ENCODE measurements around the gene INTS6.

Gene INTS6

GRCh38 chr13:51361106-51361505 is 91.7 kb downstream of the INTS6 start:
- intact Hi-C loops (cut with DNase I): no loop called here
- no peak for DNase-seq

GRCh38 chr13:51360489-51360888 is 92.3 kb downstream of the INTS6 start:
- intact Hi-C loops (cut with DNase I): no loop called here
- DNase-seq: no peak

- intact Hi-C loops (cut with DNase I): no loop called here
- no peak for DNase-seq
Observed at GRCh38 chr13:51359352-51359751, 93.5 kb downstream of the INTS6 start.

- no peak for DNase-seq
Observed at GRCh38 chr13:51357928-51358595, 94.8 kb downstream of the INTS6 start.

GRCh38 chr13:51355217-51355616 is 97.6 kb downstream of the INTS6 start:
- intact Hi-C loops (cut with DNase I): no loop called here
- no peak for DNase-seq

More at GRCh38 chr13:51357928-51358595, 94.8 kb downstream of the INTS6 start:
- intact Hi-C loops (cut with DNase I): no loop called here

- DNase-seq: no peak
- intact Hi-C loops (cut with DNase I): no loop called here
Observed at GRCh38 chr13:51349016-51349415, 103.8 kb downstream of the INTS6 start.

- no peak for DNase-seq
- intact Hi-C loops (cut with DNase I): no loop called here
Observed at GRCh38 chr13:51348069-51348967, 104.5 kb downstream of the INTS6 start.

- no peak for DNase-seq
- intact Hi-C loops (cut with DNase I): no loop called here
Observed at GRCh38 chr13:51347099-51347498, 105.7 kb downstream of the INTS6 start.

- intact Hi-C loops (cut with DNase I): no loop called here
- DNase-seq: no peak
Observed at GRCh38 chr13:51346397-51346796, 106.4 kb downstream of the INTS6 start.

- intact Hi-C loops (cut with DNase I): no loop called here
Observed at GRCh38 chr13:51343475-51343874, 109.4 kb downstream of the INTS6 start.

GRCh38 chr13:51342706-51343105 is 110.1 kb downstream of the INTS6 start:
- intact Hi-C loops (cut with DNase I): no loop called here
- DNase-seq: no peak

More at GRCh38 chr13:51343475-51343874, 109.4 kb downstream of the INTS6 start:
- no peak for DNase-seq

- intact Hi-C loops (cut with DNase I): no loop called here
- DNase-seq: no peak
Observed at GRCh38 chr13:51341791-51342190, 111.0 kb downstream of the INTS6 start.

GRCh38 chr13:51341232-51341631 is 111.6 kb downstream of the INTS6 start:
- intact Hi-C loops (cut with DNase I): no loop called here
- no peak for DNase-seq

GRCh38 chr13:51339952-51340732 is 112.7 kb downstream of the INTS6 start:
- intact Hi-C loops (cut with DNase I): no loop called here
- DNase-seq: no peak

- intact Hi-C loops (cut with DNase I): no loop called here
- DNase-seq: no peak
Observed at GRCh38 chr13:51339354-51339753, 113.5 kb downstream of the INTS6 start, which contains the start of gene SERPINE3. Gene SERPINE3, plus strand, starts transcription at chr13:51339691. Its CDS starts 1,401 bp downstream, at chr13:51341092.

GRCh38 chr13:51336746-51337145 is 116.1 kb downstream of the INTS6 start:
- intact Hi-C loops (cut with DNase I): no loop called here
- DNase-seq: no peak

- DNase-seq: no peak
- intact Hi-C loops (cut with DNase I): no loop called here
Observed at GRCh38 chr13:51333826-51334225, 119.0 kb downstream of the INTS6 start.

- DNase-seq: no peak
- intact Hi-C loops (cut with DNase I): no loop called here
Observed at GRCh38 chr13:51333421-51333820, 119.4 kb downstream of the INTS6 start.

- no peak for DNase-seq
- intact Hi-C loops (cut with DNase I): no loop called here
Observed at GRCh38 chr13:51332566-51333361, 120.1 kb downstream of the INTS6 start.
